Neural progenitor cell (in vitro differentiated cells): ENCODE data around the gene PTPRT. TPM values are rescaled to one million over a fixed set of nuclear protein-coding genes. Genes with fewer than 3 reads are reported as not detected.

Source experiments
- DNase-seq: peaks from one replicate; pipeline ENCODE4 v3.0.0-alpha.2; 2016; ENCODE audit warnings: low spot score
- H2AFZ ChIP-seq: fragments of 200-600 bp; sonication (generic); replicated peaks from 2 replicates; pipeline ENCODE4 v1.6.1; 2016; ENCODE audit warnings: antibody characterized with exemption
- H3F3A ChIP-seq: fragments of 200-600 bp; sonication (generic); 2 replicates; pipeline ENCODE4 v1.6.1; 2016; ENCODE audit warnings: antibody characterized with exemption, low read depth
- H3K27ac ChIP-seq: fragments of 200-600 bp; sonication (generic); 2 replicates; pipeline ENCODE4 v1.5.1; 2016; ENCODE audit warnings: mild to moderate bottlenecking
- H3K27me3 ChIP-seq: fragments of 200-600 bp; sonication (generic); 2 replicates; pipeline ENCODE4 v1.6.1; 2016; ENCODE audit warnings: mild to moderate bottlenecking, moderate library complexity
- H3K36me3 ChIP-seq: fragments of 200-600 bp; sonication (generic); 2 replicates; pipeline ENCODE4 v1.5.1; 2016
- H3K4me1 ChIP-seq: fragments of 200-600 bp; sonication (generic); 2 replicates; pipeline ENCODE4 v1.6.1; 2016; ENCODE audit warnings: mixed run types
- H3K4me2 ChIP-seq: fragments of 200-600 bp; sonication (generic); 2 replicates; pipeline ENCODE4 v1.6.1; 2016
- H3K4me3 ChIP-seq: fragments of 200-600 bp; sonication (generic); 2 replicates; pipeline ENCODE4 v1.5.1; 2016
- H3K79me2 ChIP-seq: fragments of 200-600 bp; sonication (generic); 2 replicates; pipeline ENCODE4 v1.6.1; 2016; ENCODE audit warnings: low read depth
- H3K9ac ChIP-seq: fragments of 200-600 bp; sonication (generic); 2 replicates; pipeline ENCODE4 v1.6.1; 2016
- H3K9me3 ChIP-seq: fragments of 200-600 bp; sonication (generic); 2 replicates; pipeline ENCODE4 v1.5.1; 2016; ENCODE audit warnings: low read depth
- H4K20me1 ChIP-seq: fragments of 200-600 bp; sonication (generic); 2 replicates; pipeline ENCODE4 v1.6.1; 2016; ENCODE audit warnings: low read depth
- H3K27ac Mint-ChIP-seq: 3 replicates; pipeline ENCODE4 v1.8.0; 2021; ENCODE audit warnings: mixed read lengths
- H3K27me3 Mint-ChIP-seq: 2 replicates; pipeline ENCODE4 v1.8.0; 2022; ENCODE audit warnings: low read depth, mild to moderate bottlenecking, inconsistent platforms, moderate library complexity, mixed read lengths; ENCODE audit not compliant: insufficient read depth
- H3K36me3 Mint-ChIP-seq: 3 replicates; pipeline ENCODE4 v1.8.0; 2021; ENCODE audit warnings: mixed read lengths
- H3K4me1 Mint-ChIP-seq: 3 replicates; pipeline ENCODE4 v1.8.0; 2021; ENCODE audit warnings: mixed read lengths
- H3K4me3 Mint-ChIP-seq: 3 replicates; pipeline ENCODE4 v1.8.0; 2021; ENCODE audit warnings: mild to moderate bottlenecking, moderate library complexity, mixed read lengths
- H3K9me3 Mint-ChIP-seq: 3 replicates; pipeline ENCODE4 v1.8.0; 2020; ENCODE audit warnings: mixed read lengths
- CTCF ChIP-seq: fragments of 200-600 bp; sonication (generic); IDR thresholded peaks from 2 replicates; pipeline ENCODE4 v1.5.1; 2017; ENCODE audit warnings: antibody characterized with exemption, mild to moderate bottlenecking
- EZH2 ChIP-seq: fragments of 200-600 bp; sonication (generic); IDR thresholded peaks from 2 replicates; pipeline ENCODE4 v1.6.1; 2017; ENCODE audit warnings: antibody characterized with exemption, mild to moderate bottlenecking, moderate library complexity
- EZH2phosphoT487 ChIP-seq: fragments of 200-600 bp; sonication (generic); IDR thresholded peaks from 2 replicates; pipeline ENCODE4 v1.6.1; 2017; ENCODE audit warnings: antibody characterized with exemption
- total RNA-seq: library from RNA; depleted of rRNA; stranded (reverse); fragments of >200 nt; gene quantifications from 2 replicates; pipeline ENCODE4 v1.2.3, GENCODE V29; 2015; ENCODE audit warnings: low replicate concordance

PTPRT gene
- total RNA-seq, 1 donor from 2014 or later = 1.1 TPM

- Mint-ChIP-seq H3K4me1 (peaks cover 2% of the 10 kb centered on the region), H3K36me3 (no peaks in the 10 kb centered on the region), H3K9me3 (no peaks in the 10 kb centered on the region), H3K4me3 (no peak overlapping the region), H3K27me3 (peaks cover 8% of the 10 kb centered on the region), H3K27ac (no peak overlapping the region)
- H3K79me2 ChIP-seq = no peaks in the 10 kb centered on the region
- DNase-seq = no peak
- H3K4me2 ChIP-seq = no peak overlapping the region
- no peak overlapping the region for H2AFZ ChIP-seq
- no peak overlapping the region for H3K9ac ChIP-seq
- no peaks in the 10 kb centered on the region for H3K4me1 ChIP-seq
- no peak overlapping the region for H3K27ac ChIP-seq
- H3F3A ChIP-seq = no peaks in the 10 kb centered on the region
- no peak for TF ChIP-seq EZH2phosphoT487
- TF ChIP-seq EZH2 = no peak
- TF ChIP-seq CTCF = no peak
- H3K9me3 ChIP-seq = no peaks in the 10 kb centered on the region
- H3K36me3 ChIP-seq = no peaks in the 10 kb centered on the region
- H4K20me1 ChIP-seq = no peaks in the 10 kb centered on the region
- H3K4me3 ChIP-seq = no peak overlapping the region
- no peaks in the 10 kb centered on the region for H3K27me3 ChIP-seq
These were observed 352.2 kb downstream of the PTPRT start for GRCh38 chr20:42837456-42837855.

- no peak for DNase-seq
- Histone ChIP-seq H3K4me1 (no peaks in the 10 kb centered on the region), H3K4me2 (no peak overlapping the region), H3K36me3 (no peaks in the 10 kb centered on the region), H3K27me3 (no peaks in the 10 kb centered on the region), H3F3A (no peaks in the 10 kb centered on the region), H4K20me1 (no peaks in the 10 kb centered on the region), H3K27ac (no peak overlapping the region), H3K4me3 (no peak overlapping the region), H2AFZ (no peak overlapping the region), H3K79me2 (no peaks in the 10 kb centered on the region), H3K9ac (no peak overlapping the region), H3K9me3 (no peaks in the 10 kb centered on the region)
- H3K9me3 Mint-ChIP-seq = no peaks in the 10 kb centered on the region
- H3K4me3 Mint-ChIP-seq = no peak overlapping the region
- peaks cover 8% of the 10 kb centered on the region for H3K27me3 Mint-ChIP-seq
- TF ChIP-seq CTCF (no peak), EZH2 (no peak), EZH2phosphoT487 (no peak)
- peaks cover 2% of the 10 kb centered on the region for H3K4me1 Mint-ChIP-seq
- no peaks in the 10 kb centered on the region for H3K36me3 Mint-ChIP-seq
- H3K27ac Mint-ChIP-seq = no peak overlapping the region
These were observed 353.4 kb downstream of the PTPRT start for GRCh38 chr20:42836339-42836738.

- DNase-seq = no peak
- no peaks in the 10 kb centered on the region for H3K9me3 Mint-ChIP-seq
These were observed 381.8 kb downstream of the PTPRT start for GRCh38 chr20:42807876-42808275.

More at GRCh38 chr20:42807876-42808275, 381.8 kb downstream of the PTPRT start:
- no peaks in the 10 kb centered on the region for H3K36me3 ChIP-seq
- no peaks in the 10 kb centered on the region for H3K79me2 ChIP-seq
- no peaks in the 10 kb centered on the region for H4K20me1 ChIP-seq
- H3K4me1 ChIP-seq = no peaks in the 10 kb centered on the region
- H2AFZ ChIP-seq = no peak overlapping the region
- no peak overlapping the region for H3K4me3 Mint-ChIP-seq
- TF ChIP-seq EZH2 (no peak), EZH2phosphoT487 (no peak), CTCF (no peak)
- H3K4me2 ChIP-seq = no peak overlapping the region
- H3F3A ChIP-seq = no peaks in the 10 kb centered on the region
- H3K27ac Mint-ChIP-seq = no peak overlapping the region
- no peaks in the 10 kb centered on the region for H3K27me3 ChIP-seq
- H3K27ac ChIP-seq = no peak overlapping the region
- H3K4me1 Mint-ChIP-seq = no peaks in the 10 kb centered on the region
- no peak overlapping the region for H3K9ac ChIP-seq
- H3K4me3 ChIP-seq = no peak overlapping the region
- H3K36me3 Mint-ChIP-seq = no peaks in the 10 kb centered on the region
- peaks cover 6% of the 10 kb centered on the region for H3K9me3 ChIP-seq
- H3K27me3 Mint-ChIP-seq = no peaks in the 10 kb centered on the region
